ENCODE measurements around the gene MPPED2. TPM values are rescaled to one million over a fixed set of nuclear protein-coding genes. Genes with fewer than 3 reads are reported as not detected.

Gene MPPED2
- polyA plus RNA-seq, 3 donors, result 0.29 to 0.59 (median 0.52) TPM

DNA sequence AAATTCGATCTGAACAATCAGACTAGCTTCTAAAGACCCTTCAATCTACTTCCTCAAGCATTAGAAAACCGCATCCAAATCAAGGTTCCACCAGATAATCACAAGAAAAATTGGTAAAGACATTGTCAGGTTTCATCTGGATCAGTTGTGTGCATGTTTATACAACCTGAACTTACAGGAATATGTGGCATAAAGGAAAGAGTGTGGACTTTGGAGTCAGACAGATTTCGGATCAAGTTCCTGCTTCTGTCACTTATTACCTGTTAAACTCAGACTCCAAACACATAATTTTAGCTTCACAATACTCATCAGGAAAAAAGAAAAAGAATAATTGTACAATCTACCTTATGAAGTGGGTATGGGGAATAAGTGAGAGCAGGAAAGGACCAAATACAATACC lies 80.5 kb downstream of the MPPED2 start:
- Mint-ChIP-seq H3K36me3 (no peaks in the 10 kb centered on the region), H3K27ac (no peak overlapping the region), H3K4me1 (no peaks in the 10 kb centered on the region), H3K4me3 (no peak overlapping the region), H3K27me3 (ENCODE audit: low read depth in 3 of 3) (no peaks in the 10 kb centered on the region), H3K9me3 (peaks cover 0 to 2% (median 0%) of the 10 kb centered on the region in 7 donors)
- Histone ChIP-seq H3K9ac (ENCODE audit: insufficient read depth, low read length, poor library complexity, severe bottlenecking) (no peak overlapping the region), H3K4me2 (replicated peaks; ENCODE audit: extremely low read depth, low read length, poor library complexity, severe bottlenecking) (no peak overlapping the region), H3K27me3 (ENCODE audit: control insufficient read depth in 2 of 2, insufficient read depth in 2 of 2, low read length in 2 of 2) (no peaks in the 10 kb centered on the region), H2AFZ (ENCODE audit: insufficient read depth, low read depth, low read length, poor library complexity, severe bottlenecking) (no peak overlapping the region), H3K9me3 (replicated peaks in 1 of 2; ENCODE audit: control insufficient read depth in 1 of 2, insufficient read depth in 1 of 2, low read length in 2 of 2) (no peaks in the 10 kb centered on the region), H3K4me3 (replicated peaks in 1 of 3; ENCODE audit: low read depth in 2 of 3, low read length in 3 of 3) (no peak overlapping the region), H3K4me1 (ENCODE audit: control insufficient read depth in 1 of 2, insufficient read depth in 2 of 2, low read length in 2 of 2) (no peaks in the 10 kb centered on the region), H3K79me2 (ENCODE audit: insufficient read depth, low read length) (no peaks in the 10 kb centered on the region), H4K20me1 (ENCODE audit: insufficient read depth, low read length) (no peaks in the 10 kb centered on the region), H3K36me3 (replicated peaks in 1 of 2; ENCODE audit: control insufficient read depth in 1 of 2, insufficient read depth in 2 of 2, low read length in 2 of 2) (no peaks in the 10 kb centered on the region), H3K27ac (ENCODE audit: low read depth in 1 of 2, low read length in 2 of 2) (no peak overlapping the region)
- intact Hi-C loops (cut with micrococcal nuclease), result no loop called here
- TF ChIP-seq, protein P1, sequence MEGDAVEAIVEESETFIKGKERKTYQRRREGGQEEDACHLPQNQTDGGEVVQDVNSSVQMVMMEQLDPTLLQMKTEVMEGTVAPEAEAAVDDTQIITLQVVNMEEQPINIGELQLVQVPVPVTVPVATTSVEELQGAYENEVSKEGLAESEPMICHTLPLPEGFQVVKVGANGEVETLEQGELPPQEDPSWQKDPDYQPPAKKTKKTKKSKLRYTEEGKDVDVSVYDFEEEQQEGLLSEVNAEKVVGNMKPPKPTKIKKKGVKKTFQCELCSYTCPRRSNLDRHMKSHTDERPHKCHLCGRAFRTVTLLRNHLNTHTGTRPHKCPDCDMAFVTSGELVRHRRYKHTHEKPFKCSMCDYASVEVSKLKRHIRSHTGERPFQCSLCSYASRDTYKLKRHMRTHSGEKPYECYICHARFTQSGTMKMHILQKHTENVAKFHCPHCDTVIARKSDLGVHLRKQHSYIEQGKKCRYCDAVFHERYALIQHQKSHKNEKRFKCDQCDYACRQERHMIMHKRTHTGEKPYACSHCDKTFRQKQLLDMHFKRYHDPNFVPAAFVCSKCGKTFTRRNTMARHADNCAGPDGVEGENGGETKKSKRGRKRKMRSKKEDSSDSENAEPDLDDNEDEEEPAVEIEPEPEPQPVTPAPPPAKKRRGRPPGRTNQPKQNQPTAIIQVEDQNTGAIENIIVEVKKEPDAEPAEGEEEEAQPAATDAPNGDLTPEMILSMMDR (IDR thresholded peaks at IDR 0.05), result no peak
- no peak for DNase-seq
- no CpG with 5 or more reads among the region's 3 CpGs for WGBS (ENCODE audit: insufficient coverage)

GRCh38 chr11:30504468-30504867 lies 81.7 kb downstream of the MPPED2 start:
- intact Hi-C loops (cut with micrococcal nuclease), result no loop called here
- H3K36me3 Mint-ChIP-seq, result no peaks in the 10 kb centered on the region
- H3K4me2 ChIP-seq (replicated peaks; ENCODE audit: extremely low read depth, low read length, poor library complexity, severe bottlenecking), result no peak overlapping the region
- peaks cover 0 to 3% (median 0%) of the 10 kb centered on the region in 3 donors for H3K27me3 Mint-ChIP-seq (ENCODE audit: low read depth in 3 of 3)
- DNase-seq, result no peak
- no peak overlapping the region for H3K27ac ChIP-seq (ENCODE audit: low read depth in 1 of 2, low read length in 2 of 2)
- no peak overlapping the region for H3K4me3 Mint-ChIP-seq
- 95% methylated on average over 2 of the region's 2 CpGs for WGBS (ENCODE audit: insufficient coverage)
- no peaks in the 10 kb centered on the region for H3K36me3 ChIP-seq (replicated peaks in 1 of 2; ENCODE audit: control insufficient read depth in 1 of 2, insufficient read depth in 2 of 2, low read length in 2 of 2)
- H3K9me3 ChIP-seq (replicated peaks in 1 of 2; ENCODE audit: control insufficient read depth in 1 of 2, insufficient read depth in 1 of 2, low read length in 2 of 2), result no peaks in the 10 kb centered on the region
- no peak overlapping the region for H3K27ac Mint-ChIP-seq
- H3K4me1 ChIP-seq (ENCODE audit: control insufficient read depth in 1 of 2, insufficient read depth in 2 of 2, low read length in 2 of 2), result no peaks in the 10 kb centered on the region
- no peak overlapping the region for H2AFZ ChIP-seq (ENCODE audit: insufficient read depth, low read depth, low read length, poor library complexity, severe bottlenecking)
- H4K20me1 ChIP-seq (ENCODE audit: insufficient read depth, low read length), result no peaks in the 10 kb centered on the region
- TF ChIP-seq, protein P1 (IDR thresholded peaks at IDR 0.05), result no peak
- peaks cover 0 to 4% (median 0%) of the 10 kb centered on the region in 7 donors for H3K9me3 Mint-ChIP-seq
- no peak overlapping the region for H3K9ac ChIP-seq (ENCODE audit: insufficient read depth, low read length, poor library complexity, severe bottlenecking)
- no peaks in the 10 kb centered on the region for H3K27me3 ChIP-seq (ENCODE audit: control insufficient read depth in 2 of 2, insufficient read depth in 2 of 2, low read length in 2 of 2)
- H3K79me2 ChIP-seq (ENCODE audit: insufficient read depth, low read length), result no peaks in the 10 kb centered on the region
- H3K4me1 Mint-ChIP-seq, result no peaks in the 10 kb centered on the region
- H3K4me3 ChIP-seq (replicated peaks in 1 of 3; ENCODE audit: low read depth in 2 of 3, low read length in 3 of 3), result no peak overlapping the region

All from CD14-positive monocyte (primary cell).